Activated CD4-positive, alpha-beta T cell treated with anti-CD3 and anti-CD28 coated beads, Interleukin-2, amount 50 U/mL, for 24 hours (primary cell): Measurements from ENCODE around the gene R3HDML.
"Not testable (repeated sequence)": the region's sequence is repeated elsewhere in the genome, so short reads cannot be mapped to it uniquely, and the experiment has no call there.

ENCODE experiments used
- DNase-seq, 2 donors: peaks; one replicate each; pipeline ENCODE4 v3.0.0-alpha.2; 2020; ENCODE audit warnings: low read depth in 1 of 2, low spot score in 1 of 2

The R3HDML gene

DNA sequence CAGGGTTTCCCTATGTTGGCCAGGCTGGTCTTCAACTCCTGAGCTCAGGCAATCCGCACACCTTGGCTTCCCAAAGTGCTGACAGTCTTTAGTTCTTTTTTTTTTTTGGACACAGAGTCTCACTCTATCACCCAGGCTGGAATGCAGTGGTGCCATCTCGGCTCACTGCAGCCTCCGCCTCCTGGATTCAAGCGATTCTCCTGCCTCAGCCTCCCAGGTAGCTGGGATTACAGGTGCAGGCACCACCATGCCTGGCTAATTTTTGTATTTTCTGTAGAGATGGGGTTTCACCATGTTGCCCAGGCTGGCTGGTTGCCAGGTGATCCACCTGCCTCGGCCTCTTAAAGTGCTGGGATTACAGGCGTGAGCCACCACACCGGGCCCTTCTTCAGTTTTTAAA, 9.1 kb upstream of the R3HDML start:
- not testable (repeated sequence) for DNase-seq

DNA sequence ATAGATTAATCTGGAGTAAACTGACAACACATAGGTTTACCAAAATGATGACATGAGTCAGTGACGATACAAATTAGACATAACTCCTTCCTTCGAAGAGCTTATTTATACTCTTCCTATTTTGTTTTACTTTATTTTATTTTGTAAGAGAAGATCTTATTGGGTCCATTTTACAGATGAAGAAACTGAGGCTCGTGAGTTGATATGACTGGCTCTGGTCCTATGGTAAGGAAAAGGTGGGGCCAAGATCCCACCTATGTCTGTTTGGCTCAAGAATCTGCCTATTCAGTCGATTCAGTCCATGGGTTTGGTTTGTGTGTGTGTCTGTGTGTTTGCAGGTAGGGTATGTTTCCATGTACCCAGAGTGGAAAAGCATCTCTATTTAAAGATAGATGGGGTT, 8.4 kb upstream of the R3HDML start:
- no peak for DNase-seq

DNA sequence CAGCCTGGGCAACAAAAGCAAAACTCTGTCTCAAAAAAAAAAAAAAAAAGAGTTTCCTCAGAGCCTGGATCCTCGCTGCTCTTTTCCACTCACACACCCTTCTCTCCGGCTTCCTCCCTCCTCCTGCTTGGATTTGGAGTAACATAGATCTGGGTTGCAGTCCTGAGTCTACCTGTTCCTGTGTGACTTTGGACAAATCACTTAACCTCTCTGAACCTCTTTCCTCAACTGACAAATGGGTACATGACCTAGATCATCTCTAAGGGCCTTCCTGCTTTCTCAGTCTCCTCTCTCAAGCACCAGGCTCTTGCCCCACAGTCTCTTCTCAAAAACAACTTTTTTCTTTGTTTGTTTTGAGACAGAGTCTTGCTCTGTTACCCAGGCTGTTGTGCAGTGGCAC, 5.6 kb upstream of the R3HDML start:
- no peak for DNase-seq

DNA sequence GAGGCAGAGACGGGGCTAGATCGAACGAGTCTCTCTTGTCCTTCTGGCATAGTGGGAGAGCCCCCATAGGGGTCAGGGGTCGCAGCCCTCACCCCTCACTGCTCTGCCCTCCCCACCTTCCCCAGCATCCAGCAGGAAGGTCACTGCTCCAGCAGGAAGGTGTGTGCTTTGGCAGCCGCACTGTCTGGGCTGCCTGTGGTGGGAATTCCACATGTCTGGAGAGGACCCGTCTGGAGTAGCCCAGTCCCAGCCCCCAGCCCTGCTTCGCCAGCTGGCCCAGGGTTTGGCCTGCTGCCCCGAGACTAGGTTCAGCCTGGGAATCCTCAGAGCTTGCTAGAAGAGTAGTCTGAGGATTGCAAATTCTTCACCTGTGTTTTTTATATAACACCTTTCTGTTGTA, 2.5 kb upstream of the R3HDML start:
- DNase-seq: no peak

DNA sequence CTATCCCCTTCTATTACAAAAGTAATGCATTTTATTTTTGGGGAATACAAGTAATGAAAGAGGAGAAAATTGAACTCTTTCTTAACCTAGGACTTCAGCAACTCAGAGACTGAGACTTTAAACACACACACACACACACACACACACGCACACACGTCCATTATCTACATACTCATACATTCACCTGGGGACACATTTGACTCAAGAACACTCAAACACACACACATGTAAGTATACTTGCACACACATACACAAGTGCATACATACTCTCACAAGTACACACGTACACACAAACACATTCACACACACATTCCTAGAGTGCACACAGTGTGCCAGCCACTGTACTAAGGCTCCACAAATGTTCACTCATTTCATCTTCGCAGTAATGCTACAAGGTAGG, 2.1 kb upstream of the R3HDML start:
- DNase-seq: no peak

DNA sequence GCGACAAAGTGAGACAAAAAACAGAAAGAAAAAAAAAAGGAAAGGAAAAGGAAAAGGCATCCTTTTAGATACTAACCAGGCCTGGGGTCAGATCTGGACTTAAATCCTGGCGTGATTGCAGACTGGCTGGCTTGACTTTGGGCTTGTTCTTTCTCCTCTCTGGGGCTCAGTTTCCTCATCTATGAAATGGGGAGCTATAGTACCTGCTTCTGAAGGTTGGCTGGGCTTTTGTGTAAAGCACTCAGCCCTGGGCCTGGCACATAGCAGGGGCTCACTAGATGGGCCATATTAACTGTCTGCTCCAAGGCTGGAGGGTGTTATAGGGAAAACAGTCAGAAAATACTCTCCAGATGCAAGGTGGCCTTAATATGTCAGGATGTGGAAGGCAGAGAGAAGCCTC, 1.2 kb upstream of the R3HDML start:
- no peak for DNase-seq

DNA sequence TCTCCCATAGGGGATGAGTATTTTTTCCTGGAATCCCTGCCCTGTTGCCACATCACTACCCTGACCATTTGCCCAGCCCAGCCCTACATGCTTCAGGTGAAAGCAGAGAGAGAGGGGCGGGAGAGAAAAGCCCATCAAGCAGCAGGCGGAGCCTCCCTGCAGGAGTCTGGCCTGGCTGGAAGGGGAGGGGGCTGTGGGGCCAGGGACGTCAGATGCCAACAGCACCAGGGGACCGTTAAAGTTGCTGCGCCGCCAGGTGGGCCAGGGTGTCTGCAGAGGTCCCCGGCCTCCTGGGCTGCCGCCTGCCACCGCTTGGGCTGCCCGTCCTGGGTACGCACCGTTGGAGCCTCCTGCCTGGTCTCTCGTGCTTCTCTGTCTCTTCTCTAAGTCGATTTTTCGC, 757 bp upstream of the R3HDML start:
- DNase-seq: no peak

DNA sequence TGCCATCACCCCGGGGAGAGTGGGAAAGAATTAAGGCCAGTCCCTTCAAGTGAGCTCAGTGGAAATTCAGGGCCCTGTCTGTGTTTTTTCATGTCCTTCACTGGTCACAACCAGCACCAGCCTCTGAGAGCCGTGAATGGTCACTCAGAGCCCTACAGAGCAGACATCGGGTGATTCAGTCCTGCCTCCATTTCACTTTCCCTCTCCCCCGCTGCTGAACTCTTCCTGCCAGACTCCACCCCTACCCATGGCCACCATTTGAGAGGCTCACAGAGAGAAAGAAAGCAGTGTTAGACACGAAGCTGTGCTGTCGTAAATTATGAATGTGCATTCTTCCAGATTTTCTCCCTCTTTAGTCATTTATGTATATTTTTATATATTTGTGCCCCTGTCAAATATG, 5.4 kb downstream of the R3HDML start:
- DNase-seq: no peak

DNA sequence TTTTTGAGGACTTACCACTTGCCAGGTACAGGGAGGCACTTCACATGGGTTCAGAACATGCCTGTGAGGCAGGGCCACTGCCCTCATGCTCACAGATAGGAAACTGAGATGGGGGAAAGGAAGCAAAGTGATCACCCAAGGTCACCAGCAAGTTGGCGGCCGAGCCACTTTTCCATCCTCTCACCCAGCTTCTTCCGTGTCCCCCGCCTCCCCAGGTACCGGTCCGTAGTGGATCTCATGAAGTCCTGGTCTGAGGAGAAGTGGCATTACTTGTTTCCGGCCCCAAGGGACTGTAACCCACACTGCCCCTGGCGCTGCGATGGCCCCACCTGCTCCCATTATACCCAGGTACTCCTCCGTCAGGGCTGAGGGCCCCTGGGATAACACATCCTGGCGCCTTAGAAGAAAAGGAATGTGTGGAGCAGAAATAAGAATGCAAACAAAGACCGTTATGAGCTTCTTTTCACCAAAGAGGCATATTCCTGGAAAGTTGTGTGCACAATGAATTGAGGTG, 6.4 kb downstream of the R3HDML start:
- DNase-seq: no peak

DNA sequence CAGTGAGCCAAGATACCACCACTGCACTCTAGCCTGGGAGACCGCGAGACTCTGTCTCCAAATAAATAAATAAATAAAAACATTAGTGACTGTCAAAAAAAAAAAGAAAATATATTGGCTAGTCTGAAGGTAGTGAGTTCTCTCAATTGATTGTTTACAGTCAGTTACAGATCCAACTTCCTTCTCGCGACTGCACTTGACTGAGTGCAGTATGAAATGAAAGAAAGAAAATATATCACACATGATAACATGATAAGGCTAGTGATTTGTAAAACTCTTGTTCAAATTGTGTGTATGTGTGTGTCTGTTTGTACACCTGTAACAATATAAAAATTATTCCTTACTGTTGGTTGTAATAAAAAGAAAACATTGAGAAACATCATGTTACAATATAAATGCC, 7.9 kb downstream of the R3HDML start:
- no peak for DNase-seq

DNA sequence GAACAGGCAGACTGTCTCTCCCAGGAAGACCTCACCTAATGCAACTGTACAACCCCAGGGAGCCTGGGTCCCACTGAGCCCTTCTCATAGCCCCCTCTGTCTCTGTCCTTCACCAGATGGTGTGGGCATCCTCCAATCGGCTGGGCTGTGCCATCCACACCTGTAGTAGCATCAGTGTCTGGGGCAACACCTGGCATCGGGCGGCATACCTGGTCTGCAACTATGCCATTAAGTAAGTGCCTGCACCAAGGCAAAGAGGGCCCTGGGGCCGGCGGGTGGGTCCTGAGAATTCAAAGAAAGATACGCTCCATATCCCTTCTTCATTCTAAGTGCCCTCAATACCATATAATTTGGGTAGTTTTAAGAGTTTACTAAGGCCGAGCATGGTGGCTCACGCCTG, 8.3 kb downstream of the R3HDML start:
- no peak for DNase-seq

DNA sequence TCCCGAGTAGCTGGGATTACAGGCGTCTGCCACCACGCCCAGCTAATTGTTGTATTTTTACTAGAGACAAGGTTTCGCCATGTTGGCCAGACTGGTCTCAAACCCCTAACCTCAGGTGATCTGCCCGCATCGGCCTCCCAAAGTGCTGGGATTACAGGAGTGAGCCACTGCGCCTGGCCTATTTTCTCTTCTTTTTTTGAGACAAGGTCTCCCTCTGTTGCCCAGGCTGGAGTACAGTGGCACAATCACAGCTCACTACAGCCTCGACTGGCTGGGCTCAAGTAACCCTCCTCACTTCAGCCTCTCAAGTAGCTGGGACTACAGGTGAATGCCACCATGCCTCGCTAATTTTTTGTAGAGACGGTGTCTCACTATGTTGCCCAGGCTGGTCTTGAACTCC, 9.1 kb downstream of the R3HDML start:
- not testable (repeated sequence) for DNase-seq

DNA sequence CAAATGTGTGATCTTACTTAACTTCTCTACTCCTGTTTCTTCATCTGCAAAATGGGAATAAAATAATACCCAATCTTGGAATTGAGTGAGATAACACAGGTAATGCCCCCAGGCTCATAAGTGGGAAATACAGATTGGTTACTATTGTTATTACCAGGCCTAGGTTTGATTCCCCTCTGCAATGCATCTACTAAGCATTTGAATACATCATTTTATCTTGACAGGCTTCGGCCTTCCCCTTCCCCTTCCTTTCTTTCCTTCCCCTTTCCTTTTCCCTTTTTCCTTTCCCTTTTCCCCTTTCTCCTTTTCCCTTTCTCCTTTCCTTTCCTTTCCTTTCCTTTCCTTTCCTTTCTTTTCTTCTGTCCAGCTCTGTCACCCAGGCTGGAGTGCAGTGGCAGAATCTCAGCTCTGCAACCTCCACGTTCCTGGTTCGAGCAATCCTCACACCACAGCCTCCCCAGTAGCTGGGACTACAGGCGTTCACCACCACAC, 11.4 kb downstream of the R3HDML start:
- no peak for DNase-seq

DNA sequence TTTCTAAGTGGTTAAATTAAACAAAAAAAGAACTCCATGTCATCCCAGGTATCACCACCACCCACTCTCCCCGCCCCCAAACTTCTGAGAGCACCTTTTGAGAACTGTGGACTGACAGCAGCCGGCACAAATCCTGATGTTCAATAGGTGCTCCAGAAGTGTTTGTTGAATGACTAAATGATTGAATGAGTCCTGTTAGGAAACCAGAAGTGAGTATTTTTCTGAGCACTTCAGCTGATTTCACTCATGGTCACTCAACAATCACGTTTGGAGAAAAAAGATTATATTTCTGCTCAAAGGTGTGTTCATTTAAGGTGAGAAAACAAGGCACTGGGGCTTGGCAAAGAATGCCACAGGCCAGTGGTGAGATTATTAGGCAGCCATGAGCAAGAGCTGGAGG, 12.5 kb downstream of the R3HDML start:
- no peak for DNase-seq

DNA sequence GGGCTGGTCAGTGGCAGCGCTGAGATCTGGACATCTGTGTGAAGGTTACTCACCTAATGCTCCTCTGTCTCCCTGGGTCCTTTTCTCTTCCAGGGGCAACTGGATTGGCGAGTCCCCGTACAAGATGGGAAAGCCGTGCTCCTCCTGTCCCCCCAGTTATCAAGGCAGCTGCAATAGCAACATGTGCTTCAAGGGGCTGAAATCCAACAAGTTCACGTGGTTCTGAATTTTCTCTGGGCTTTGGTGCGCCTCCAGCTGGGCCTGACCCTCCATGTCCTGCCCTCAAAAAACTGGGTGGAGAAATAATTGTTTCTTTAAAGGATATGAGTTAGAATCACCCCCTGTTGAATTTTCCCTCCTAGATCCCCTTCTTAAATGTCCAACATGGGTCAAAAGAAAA, 13.7 kb downstream of the R3HDML start:
- DNase-seq: no peak

DNA sequence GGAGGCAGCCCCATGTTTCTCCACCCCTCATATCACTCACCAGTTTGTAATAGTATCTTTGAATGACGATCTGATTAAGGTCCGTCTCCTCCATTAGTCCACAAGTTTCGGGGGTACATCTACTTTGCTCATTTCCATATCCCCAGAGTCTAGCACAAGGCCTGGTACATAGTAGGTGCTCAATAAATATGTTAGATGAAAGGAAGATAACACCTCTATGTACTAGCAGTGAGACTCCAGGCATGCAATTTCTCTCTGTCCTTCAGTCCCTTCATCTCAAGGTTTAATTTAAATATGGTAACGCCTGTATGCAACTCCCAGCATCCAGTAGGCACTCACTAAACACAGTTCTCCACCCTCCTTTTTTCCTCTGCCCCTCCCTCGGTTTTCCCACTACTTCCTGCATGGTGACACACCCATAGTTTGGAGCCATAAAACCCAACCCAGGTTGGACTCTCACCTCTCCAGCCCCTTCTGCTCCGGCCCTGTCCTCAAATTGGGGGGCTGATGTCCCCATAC, 18.2 kb downstream of the R3HDML start:
- DNase-seq: no peak

DNA sequence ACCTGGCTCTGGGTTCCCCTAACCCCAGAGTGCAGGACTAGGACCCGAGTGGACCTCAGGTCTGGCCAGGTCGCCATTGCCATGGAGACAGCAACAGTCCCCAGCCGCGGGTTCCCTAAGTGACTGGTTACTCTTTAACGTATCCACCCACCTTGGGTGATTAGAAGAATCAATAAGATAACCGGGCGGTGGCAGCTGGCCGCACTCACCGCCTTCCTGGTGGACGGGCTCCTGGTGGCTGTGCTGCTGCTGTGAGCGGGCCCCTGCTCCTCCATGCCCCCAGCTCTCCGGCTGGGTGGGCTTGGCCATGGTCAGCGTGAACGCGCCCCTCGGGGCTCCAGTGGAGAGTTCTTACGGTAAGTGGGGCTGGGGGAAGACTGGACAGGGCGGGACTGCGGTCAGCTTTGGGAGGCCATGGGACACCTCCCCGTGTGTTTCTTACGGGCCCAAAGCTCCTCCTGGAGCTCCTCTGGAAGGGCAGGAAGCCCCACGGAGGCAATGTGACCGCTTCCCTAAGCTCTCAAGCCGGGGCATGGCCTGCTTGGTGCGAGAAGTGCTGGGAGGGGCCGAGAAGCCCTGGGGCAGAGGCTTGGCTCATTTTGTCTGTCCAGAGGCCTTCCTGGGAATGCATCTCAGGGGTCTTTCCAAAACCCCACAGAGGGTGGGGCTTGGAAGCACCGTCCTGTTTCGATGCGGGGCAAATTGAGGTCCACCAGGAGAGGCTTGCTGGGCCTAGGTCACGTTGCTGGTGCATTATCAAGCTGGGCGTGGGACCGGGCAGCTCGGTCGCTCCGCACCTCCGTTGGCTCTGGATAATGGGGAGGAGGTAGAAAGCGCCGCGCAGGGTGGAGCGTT, 18.9 kb downstream of the R3HDML start, which contains the start of gene HNF4A:
TSS of gene HNF4A (plus strand) at position 202 of the 855 bp plus-strand sequence. CDS start at position 308, 106 bp downstream.
- DNase-seq: no peak

DNA sequence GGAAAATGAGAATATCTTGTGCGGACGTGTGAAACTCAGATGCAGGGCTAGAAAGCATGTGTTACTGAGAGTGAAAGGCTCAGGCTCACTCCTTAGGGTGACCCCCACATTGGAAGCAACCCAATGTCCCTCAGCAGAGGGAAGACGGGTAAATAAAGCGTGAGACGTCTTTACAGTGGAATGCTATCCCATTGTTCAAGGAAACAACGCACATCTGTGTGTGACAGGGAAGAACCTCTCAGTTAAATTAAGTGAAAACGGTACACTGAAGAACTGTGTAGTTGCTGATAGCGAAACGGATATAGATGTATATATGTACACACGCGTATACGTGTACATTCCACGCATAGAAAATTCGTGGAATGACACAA, 19.5 kb downstream of the R3HDML start:
- no peak for DNase-seq

DNA sequence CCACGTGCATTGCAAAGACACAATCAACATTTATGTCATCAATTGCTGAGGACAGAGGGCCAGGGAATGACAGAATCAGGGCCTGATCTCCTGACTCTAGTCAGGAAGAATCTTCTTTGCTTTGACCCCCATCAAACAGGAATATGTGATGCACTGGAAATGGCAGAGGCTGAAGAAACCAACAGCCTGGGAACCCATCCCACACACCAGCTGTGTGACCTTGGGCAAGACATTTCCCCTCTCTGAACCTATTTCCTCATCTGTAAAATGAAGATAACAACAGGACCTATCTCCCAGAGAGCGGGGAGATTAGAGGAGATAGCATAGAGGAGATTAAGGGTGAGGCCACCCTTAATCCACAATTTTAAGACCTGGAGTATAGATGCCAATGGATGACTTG, 20.2 kb downstream of the R3HDML start:
- no peak for DNase-seq

DNA sequence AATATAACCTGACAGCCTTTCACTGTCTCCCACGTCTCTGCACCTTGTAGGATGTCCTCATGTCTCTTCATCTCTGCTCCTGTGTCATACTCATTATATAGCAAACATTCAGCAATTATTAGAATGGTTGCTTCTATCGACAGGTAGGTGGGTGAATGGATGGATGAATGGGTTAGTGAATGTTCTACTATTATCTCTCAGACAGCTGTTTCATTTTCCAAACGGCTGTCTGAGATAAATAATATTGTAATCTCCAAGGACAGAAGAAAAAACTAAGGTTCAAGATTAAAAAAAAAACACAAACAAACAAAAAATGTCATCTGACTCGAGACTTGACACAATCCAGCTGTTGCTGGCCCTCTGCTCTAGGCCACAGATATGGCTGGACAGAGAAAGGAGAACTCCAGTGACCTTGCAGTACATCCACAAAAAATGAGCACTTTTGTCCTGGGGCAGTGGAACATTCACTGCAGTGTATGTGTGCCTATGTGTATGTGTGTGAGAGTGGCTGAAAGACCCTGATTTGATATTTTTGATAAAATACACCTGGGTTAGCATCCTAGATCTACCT, 20.8 kb downstream of the R3HDML start:
- DNase-seq: no peak

DNA sequence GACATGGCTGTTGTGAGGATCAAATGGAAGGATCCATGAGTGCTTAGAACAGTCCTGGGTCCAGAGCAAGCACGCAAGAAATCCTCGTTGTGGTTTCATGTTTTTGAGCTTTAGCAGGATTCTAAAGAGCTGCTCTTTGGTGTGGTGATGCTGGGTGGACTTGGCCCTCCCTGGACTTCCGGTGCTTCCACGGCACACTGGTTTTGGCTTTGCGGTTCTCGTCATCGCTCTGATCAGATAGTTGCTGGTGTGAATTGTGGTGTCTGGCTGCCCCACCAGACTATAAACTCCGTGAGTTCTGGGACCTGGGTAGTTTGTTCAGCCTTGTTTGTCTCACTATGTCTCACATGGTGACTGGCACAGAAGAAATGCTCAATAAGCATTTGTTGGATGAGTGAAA, 21.9 kb downstream of the R3HDML start:
- DNase-seq: no peak

DNA sequence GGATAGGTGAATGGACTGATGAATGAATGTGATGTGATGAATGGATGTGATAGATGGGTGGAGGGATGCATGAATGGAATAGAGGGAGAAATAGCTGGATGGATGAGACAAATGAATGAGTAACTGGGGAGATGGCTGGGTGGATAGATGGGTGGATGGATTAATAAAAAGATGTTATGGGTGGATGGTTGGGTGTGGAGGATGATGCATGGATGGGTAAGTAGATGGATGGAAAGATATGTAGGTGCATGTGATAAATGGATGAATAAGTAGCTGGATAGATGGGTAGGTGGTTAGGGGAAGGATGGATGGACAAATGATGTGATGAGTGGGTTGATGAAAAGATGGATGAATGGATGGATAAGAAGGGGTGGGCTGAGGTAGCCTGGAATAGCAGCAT, 23.4 kb downstream of the R3HDML start:
- DNase-seq: no peak
